ENCODE measurements around the gene CBFA2T2.
"Not testable (repeated sequence)": the region's sequence is repeated elsewhere in the genome, so short reads cannot be mapped to it uniquely, and the experiment has no call there.

The CBFA2T2 gene

GRCh38 chr20:33508015-33508414 lies 18.1 kb downstream of the CBFA2T2 start:
- DNase-seq, result not testable (repeated sequence)

GRCh38 chr20:33509057-33509456 lies 19.2 kb downstream of the CBFA2T2 start:
- not testable (repeated sequence) for DNase-seq

- DNase-seq, result not testable (repeated sequence)
These were observed 22.0 kb downstream of the CBFA2T2 start for GRCh38 chr20:33511876-33512275.

GRCh38 chr20:33515569-33516216 lies 25.8 kb downstream of the CBFA2T2 start:
- DNase-seq, result no peak

- no peak for DNase-seq
These were observed 27.0 kb downstream of the CBFA2T2 start for GRCh38 chr20:33516882-33517281.

- DNase-seq, result no peak
These were observed 28.2 kb downstream of the CBFA2T2 start for GRCh38 chr20:33518071-33518470.

- peak; percentile 57 for DNase-seq
These were observed 31.6 kb downstream of the CBFA2T2 start for GRCh38 chr20:33521461-33521860.

GRCh38 chr20:33522256-33522820 lies 32.4 kb downstream of the CBFA2T2 start:
- no peak for DNase-seq

GRCh38 chr20:33524261-33524660 lies 34.4 kb downstream of the CBFA2T2 start:
- no peak for DNase-seq

- DNase-seq, result no peak
These were observed 36.9 kb downstream of the CBFA2T2 start for GRCh38 chr20:33526769-33527168.

- no peak for DNase-seq
These were observed 41.4 kb downstream of the CBFA2T2 start for GRCh38 chr20:33531047-33531877.

- no peak for DNase-seq
These were observed 42.0 kb downstream of the CBFA2T2 start for GRCh38 chr20:33531885-33532284.

GRCh38 chr20:33532753-33533459 lies 43.0 kb downstream of the CBFA2T2 start:
- DNase-seq, result no peak

- DNase-seq, result not testable (repeated sequence)
These were observed 45.8 kb downstream of the CBFA2T2 start for GRCh38 chr20:33535717-33536116.

- DNase-seq, result no peak
These were observed 47.7 kb downstream of the CBFA2T2 start for GRCh38 chr20:33537608-33538007.

- DNase-seq, result no peak
These were observed 49.2 kb downstream of the CBFA2T2 start for GRCh38 chr20:33539129-33539528.

GRCh38 chr20:33540427-33540826 lies 50.5 kb downstream of the CBFA2T2 start:
- no peak for DNase-seq

GRCh38 chr20:33541074-33541473 lies 51.2 kb downstream of the CBFA2T2 start:
- no peak for DNase-seq

GRCh38 chr20:33541797-33542196 lies 51.9 kb downstream of the CBFA2T2 start:
- DNase-seq, result no peak

- DNase-seq, result no peak
These were observed 55.9 kb downstream of the CBFA2T2 start for GRCh38 chr20:33545763-33546162.

GRCh38 chr20:33549229-33549999 lies 59.5 kb downstream of the CBFA2T2 start:
- no peak for DNase-seq

GRCh38 chr20:33551778-33552177 lies 61.9 kb downstream of the CBFA2T2 start:
- DNase-seq, result no peak

GRCh38 chr20:33552519-33552918 lies 62.6 kb downstream of the CBFA2T2 start:
- DNase-seq, result no peak

All from DMS79 (cell line).